Measurements from ENCODE around the gene OTUD5. TPM values are rescaled to one million over a fixed set of nuclear protein-coding genes. Genes with fewer than 3 reads are reported as not detected.

The OTUD5 gene
- total RNA-seq, 1 donor from 2014 or later, result 64.5 TPM

DNA sequence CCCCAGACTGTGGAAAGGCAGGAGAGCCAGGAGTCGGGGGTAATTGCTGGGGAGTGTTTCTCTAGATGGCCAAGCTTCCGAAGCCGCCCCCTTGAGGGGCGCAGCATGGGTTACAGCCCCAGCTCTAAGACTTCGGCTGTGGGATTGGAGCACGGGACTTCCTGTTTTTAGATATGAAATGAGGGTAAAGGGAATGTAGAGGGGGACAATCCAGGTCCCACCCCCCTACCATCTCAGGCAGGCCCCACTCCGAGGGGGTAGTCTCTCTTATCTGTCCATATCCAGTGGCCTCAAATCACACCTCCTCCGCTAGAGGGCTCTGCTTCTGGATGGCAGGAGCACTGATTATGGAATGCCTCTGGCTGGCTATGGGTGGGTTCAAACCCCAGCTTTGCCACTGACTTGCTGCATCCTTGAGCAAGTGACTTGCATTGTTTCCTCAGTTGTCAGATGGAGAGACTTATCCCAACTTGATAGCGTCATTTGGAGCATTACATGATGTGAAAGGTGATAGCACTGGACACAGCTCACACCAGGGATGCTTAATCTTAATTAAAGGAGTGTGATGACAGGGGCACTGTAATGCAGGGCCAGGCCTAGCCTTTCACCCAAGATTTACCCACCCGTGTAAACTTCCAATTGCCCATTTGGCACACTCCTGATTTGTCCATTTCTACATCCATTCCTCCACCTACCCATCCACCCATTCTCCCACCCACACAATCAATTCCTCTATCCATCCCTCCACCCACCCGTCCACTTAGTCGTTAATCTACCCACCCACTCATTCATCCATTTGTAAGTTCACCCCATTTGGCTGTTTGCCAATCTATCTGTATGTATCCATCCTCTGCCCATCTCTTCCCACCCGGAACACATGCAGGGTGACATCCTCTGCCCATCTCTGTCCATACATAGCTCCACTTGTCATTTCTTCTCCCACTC lies 15.1 kb upstream of the OTUD5 start:
- DNase-seq (ENCODE audit: low spot score in 2 of 2, unreplicated experiment in 2 of 2), result no peak
- Mint-ChIP-seq H3K9me3 (peaks cover 13% of the 10 kb centered on the region), H3K36me3 (peaks cover 8% of the 10 kb centered on the region), H3K27me3 (ENCODE audit: low read depth) (no peaks in the 10 kb centered on the region), H3K27ac (no peak overlapping the region), H3K4me3 (peak overlapping the region; percentile 66), H3K4me1 (peaks cover 8% of the 10 kb centered on the region)
- TF ChIP-seq CTCF (IDR thresholded peaks at IDR 0.05; ENCODE audit: unreplicated experiment), result no peak

GRCh38 chrX:48971249-48972219 lies 14.1 kb upstream of the OTUD5 start, which contains the start of gene KCND1:
KCND1 (minus strand) TSS chrX:48971844; CDS start chrX:48970271, 1,573 bp downstream.
- H3K36me3 Mint-ChIP-seq, result peaks cover 8% of the 10 kb centered on the region
- peak within 1 kb of the TSS; percentile 14 for H3K27ac Mint-ChIP-seq
- peak within 1 kb of the TSS; percentile 66 for H3K4me3 Mint-ChIP-seq
- DNase-seq (ENCODE audit: low spot score in 2 of 2, unreplicated experiment in 2 of 2), result peak in 1 of 2 experiments; percentile 41
- H3K27me3 Mint-ChIP-seq (ENCODE audit: low read depth), result no peaks in the 10 kb centered on the region
- TF ChIP-seq CTCF (IDR thresholded peaks at IDR 0.05; ENCODE audit: unreplicated experiment), result no peak
- peaks cover 10% of the 10 kb centered on the region for H3K4me1 Mint-ChIP-seq
- peaks cover 13% of the 10 kb centered on the region for H3K9me3 Mint-ChIP-seq

DNA sequence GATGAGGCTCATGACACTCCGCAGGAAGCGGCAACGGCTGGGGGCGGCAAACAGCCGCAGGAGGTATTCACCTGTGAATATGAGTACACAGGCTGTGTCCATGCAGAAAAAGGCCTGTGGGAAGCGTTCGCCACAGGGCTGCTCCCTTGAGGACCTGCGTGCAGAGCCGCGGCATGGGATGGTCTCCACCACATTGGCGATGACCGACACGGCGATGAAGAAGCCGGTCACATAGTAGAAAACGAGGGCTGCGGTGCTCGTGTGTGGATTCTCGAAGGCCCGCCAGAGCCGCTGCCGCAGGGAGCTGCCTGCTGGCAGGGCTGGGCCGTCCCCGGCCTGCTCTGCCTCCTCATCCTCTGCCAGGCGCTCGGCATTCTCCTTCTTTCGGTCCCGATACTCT lies 12.1 kb upstream of the OTUD5 start:
- H3K27me3 Mint-ChIP-seq (ENCODE audit: low read depth), result no peaks in the 10 kb centered on the region
- H3K27ac Mint-ChIP-seq, result no peak overlapping the region
- no peak for DNase-seq (ENCODE audit: low spot score in 2 of 2, unreplicated experiment in 2 of 2)
- no peak overlapping the region for H3K4me3 Mint-ChIP-seq
- peaks cover under 1% of the 10 kb centered on the region for H3K36me3 Mint-ChIP-seq
- TF ChIP-seq CTCF (IDR thresholded peaks at IDR 0.05; ENCODE audit: unreplicated experiment), result no peak
- peaks cover 9% of the 10 kb centered on the region for H3K9me3 Mint-ChIP-seq
- peaks cover 10% of the 10 kb centered on the region for H3K4me1 Mint-ChIP-seq

DNA sequence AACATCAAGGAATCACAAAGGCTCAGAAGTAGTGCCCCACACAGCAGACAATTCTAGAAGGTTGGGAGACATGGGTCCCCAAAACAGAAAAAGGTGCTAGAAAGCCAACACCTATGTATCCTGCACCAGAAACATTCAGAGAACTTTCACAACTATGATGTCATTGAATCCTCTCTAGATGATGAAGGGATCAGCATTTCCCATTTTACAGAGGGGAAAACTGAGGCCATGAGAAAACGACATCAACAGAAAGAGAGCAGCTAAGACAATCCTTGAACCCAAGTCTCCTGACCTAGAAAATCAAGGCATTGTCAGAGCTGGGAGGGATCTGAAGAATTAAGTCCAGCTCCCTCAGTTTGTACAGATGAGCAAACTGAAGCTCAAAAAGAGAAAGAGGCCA lies 11.0 kb upstream of the OTUD5 start:
- H3K27me3 Mint-ChIP-seq (ENCODE audit: low read depth), result no peaks in the 10 kb centered on the region
- H3K9me3 Mint-ChIP-seq, result peaks cover 12% of the 10 kb centered on the region
- H3K36me3 Mint-ChIP-seq, result peaks cover 5% of the 10 kb centered on the region
- no peak overlapping the region for H3K27ac Mint-ChIP-seq
- H3K4me1 Mint-ChIP-seq, result peaks cover 10% of the 10 kb centered on the region
- no peak for DNase-seq (ENCODE audit: low spot score in 2 of 2, unreplicated experiment in 2 of 2)
- TF ChIP-seq CTCF (IDR thresholded peaks at IDR 0.05; ENCODE audit: unreplicated experiment), result no peak
- H3K4me3 Mint-ChIP-seq, result no peak overlapping the region

DNA sequence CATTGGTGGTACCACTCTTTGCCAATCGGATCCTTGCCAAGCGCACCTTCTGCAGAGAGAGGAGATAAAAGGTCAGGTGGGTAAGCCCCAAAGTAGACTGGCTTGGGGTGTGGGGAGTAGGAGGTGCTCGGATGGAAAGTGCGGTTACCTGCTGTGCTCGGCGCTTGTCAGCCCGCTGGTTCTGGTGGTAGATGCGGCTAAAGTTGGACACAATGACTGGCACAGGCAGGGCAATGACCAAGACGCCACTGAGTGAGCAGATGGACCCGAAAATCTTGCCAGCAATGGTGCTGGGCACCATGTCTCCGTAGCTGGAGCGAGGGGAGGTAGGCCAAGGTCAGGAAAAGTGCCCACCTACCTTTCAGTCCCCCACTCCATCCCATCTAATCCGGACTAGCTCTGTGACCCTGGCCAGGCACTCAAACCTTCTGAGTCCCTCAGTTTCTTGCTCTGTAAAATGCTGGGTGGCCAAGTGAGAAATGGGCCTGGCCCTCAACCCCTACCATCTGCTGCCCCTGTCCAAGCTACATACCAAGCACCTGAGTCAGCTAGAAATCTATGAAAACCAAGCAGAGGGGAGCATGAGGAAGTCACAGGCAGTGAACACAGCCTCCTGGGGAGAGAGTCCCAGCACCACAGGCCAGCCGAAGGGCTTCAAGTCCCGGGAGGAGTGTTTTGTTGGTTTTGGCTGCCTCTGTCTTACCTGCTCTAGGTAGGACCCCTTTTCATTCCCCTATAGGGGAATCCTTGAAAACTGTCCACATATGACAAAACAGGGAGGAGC lies 9.6 kb upstream of the OTUD5 start:
- no peaks in the 10 kb centered on the region for H3K27me3 Mint-ChIP-seq (ENCODE audit: low read depth)
- no peak for DNase-seq (ENCODE audit: low spot score in 2 of 2, unreplicated experiment in 2 of 2)
- peaks cover 7% of the 10 kb centered on the region for H3K4me1 Mint-ChIP-seq
- H3K27ac Mint-ChIP-seq, result peak overlapping the region; percentile 26
- TF ChIP-seq CTCF (IDR thresholded peaks at IDR 0.05; ENCODE audit: unreplicated experiment), result no peak
- H3K36me3 Mint-ChIP-seq, result peaks cover 6% of the 10 kb centered on the region
- H3K9me3 Mint-ChIP-seq, result peaks cover 7% of the 10 kb centered on the region
- H3K4me3 Mint-ChIP-seq, result no peak overlapping the region

All from mesothelial cell of epicardium (in vitro differentiated cells).